GM19240 (cell line): Measurements from ENCODE around the gene MYL6B.
"Not testable (repeated sequence)": the region's sequence is repeated elsewhere in the genome, so short reads cannot be mapped to it uniquely, and the experiment has no call there.

ENCODE experiments used
- DNase-seq: peaks from one replicate; pipeline ENCODE4 v3.0.0; 2011; ENCODE audit warnings: low spot score; ENCODE audit not compliant: insufficient read length

Gene MYL6B

GRCh38 chr12:56152756-56153677 is 630 bp downstream of the MYL6B start:
- no peak for DNase-seq

DNA sequence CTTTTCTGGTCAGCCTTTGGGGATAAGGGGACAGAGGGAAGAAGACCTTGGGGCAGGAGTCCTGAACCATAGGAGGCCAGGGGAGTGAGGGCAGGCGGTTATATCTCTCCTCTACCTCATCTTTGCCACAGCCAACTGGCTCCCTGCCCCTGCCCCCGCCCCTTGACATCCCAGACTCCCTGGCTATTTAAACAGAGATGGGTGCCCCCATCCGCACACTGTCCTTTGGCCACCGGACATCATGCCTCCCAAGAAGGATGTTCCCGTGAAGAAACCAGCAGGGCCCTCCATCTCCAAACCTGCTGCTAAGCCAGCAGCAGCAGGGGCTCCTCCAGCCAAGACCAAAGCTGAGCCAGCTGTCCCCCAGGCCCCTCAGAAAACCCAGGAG is 1.3 kb downstream of the MYL6B start:
- no peak for DNase-seq

DNA sequence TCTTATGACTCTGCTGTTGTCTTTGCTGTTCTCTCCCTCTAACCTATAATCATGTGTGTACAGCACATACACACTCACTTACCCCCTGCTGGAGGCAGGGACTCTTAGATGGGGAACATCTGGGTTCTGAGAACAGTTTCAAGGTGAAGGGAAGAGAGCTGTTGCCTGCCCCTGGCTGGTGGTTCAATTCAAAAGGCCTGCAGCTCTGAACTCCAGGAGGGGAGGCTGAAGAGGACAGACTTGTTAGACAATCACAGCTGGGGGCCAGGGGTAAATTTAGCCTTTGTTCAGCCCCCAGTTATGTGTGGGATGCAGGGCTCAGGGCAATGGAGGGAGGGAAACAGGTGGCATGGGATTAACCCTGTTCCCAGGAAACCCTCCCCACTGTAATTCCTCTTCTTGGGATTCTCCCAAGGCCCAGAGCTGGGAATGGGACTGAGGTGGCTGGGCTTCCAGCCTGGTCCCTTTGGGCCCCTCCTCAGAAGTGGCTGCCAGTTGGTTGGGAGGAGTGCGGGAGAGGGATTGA is 1.9 kb downstream of the MYL6B start:
- no peak for DNase-seq

- DNase-seq: no peak
Observed at GRCh38 chr12:56154818-56155217, 2.4 kb downstream of the MYL6B start.

DNA sequence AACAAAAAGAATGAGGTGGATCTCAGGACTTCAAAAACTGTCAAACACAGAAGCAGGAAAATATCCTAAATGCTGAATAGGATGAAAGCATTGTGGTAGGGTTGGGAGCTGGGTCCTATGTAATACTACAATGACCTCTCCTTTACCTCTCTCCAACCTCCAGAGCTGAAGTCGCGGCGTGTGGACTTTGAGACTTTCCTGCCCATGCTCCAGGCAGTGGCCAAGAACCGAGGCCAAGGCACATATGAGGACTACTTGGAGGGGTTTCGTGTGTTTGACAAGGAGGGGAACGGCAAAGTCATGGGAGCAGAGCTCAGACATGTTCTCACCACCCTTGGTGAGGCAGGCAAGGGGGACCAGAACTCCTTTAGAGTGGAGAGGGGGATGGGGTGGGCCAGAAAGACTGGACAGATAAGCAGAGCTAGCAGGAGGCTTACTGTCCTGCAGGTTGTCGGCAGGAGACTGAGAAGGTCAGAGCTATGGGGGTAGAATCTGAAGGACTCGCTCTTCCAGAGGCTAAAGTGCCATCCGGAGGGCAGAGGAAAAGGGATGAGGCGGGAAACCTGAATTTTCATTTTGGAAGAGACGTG is 3.0 kb downstream of the MYL6B start:
- no peak for DNase-seq

DNA sequence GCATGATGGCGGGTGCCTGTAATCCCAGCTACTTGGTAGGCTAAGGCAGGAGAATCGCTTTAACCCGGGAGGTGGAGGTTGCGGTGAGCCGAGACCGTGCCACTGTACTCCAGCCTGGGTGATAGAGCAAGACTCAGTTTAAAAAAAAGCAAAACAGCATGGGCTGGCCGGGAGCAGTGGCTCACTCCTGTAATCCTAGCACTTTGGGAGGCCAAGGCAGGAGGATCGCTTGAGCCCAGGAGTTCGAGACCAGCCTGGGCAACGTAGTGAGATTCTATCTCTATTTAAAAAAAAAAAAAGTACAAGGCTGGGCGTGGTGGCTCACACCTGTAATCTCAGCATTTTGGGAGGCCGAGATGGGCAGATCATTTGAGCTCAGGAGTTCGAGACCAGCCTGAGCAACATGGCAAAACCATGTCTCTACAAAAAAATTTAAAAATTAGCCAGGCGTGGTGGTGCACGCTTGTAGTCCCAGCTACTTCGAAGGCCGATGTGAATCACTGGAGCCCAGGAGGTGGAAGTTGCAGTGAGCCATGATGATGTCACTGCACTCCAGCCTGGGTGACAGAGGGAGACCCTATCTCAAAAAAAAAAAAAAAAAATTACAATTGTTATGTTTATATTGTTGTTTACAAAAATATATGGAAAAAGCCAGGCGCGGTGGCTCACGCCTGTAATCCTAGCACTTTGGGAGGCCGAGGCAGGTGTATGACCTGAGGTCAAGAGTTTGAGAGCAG is 4.2 kb downstream of the MYL6B start:
- DNase-seq: not testable (repeated sequence)

DNA sequence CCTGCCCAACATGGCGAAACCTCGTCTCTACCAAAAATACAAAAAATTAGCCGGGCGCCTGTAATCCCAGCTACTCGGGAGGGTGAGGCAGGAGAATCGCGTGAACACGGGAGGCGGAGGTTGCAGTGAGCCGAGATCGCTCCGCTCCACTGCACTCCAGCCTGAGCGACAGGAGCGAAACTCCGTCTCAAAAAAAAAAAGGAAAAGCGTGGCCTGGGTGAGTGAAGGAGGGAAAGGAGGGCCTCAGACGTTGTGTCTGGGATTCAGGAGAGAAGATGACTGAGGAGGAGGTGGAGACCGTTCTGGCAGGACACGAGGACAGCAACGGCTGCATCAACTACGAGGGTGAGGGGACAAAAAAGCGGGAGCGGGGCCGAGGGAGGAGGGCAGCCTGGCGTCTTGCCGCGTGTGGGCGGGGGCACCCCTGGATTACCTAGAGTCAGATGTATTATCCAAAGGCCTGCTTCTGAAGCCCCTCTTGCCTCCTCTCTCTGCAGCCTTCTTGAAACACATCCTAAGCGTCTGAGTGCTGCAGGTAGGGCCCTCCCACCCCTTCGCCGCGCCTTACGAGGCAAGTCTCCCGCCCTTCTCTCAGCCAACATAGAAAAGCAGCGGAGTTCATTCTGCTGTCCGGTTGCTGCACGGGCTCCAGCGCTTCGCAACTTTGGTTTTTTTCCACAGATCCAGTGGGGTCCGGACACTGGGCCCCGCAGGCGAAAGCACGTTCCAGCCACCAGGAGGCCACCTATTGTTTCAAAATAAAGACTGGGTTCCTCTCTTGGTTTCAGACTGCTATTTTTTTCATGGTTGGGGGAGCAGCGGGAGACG is 5.0 kb downstream of the MYL6B start:
- DNase-seq: peak; percentile 39

DNA sequence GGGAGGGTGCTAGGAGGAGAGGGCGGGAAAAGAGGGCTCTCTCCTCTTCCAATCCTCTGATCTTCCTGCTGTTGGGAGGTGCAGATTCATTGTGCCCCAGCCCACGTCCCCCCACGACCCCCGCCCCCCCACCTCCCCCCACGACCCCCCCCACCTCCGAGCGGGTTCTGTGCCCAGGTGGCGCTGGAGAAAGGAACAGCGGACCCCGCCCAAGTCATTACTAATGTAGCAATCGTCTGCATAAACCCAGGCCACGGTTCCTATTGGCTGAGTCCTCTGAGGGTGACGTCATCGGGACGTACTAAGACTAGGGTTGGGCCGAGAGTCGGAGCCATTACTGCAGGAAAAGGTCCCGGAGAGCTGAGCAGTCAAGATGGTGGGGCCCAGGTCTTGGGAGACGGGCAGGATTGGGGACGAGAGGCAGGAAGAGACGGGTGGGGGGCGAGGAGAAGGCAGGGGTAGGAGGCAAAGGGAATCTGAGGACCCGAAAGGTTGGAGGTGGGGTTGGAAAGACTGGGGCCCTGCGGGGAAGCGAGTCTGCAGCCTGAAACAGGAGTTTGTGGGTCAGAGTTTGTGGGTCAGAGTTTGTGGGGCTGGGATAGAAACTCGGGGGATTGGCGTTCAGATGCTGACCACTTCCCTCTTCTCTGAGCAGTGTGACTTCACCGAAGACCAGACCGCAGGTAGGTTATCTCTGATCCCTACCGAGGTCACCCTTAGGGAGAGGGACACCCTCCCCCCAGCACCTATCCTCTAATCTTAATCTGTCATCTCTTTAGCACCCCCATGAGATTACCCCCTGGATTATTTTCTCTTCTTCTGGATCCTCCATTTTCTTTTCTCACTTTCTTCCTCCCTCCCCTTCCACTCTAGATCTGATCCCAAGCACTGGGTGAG is 5.9 kb downstream of the MYL6B start, which contains the start of gene MYL6:
TSS of gene MYL6 (plus strand) at position 331 of the 897 bp plus-strand sequence. CDS start at position 374, 43 bp downstream.
- peak; percentile 79 for DNase-seq

GRCh38 chr12:56158926-56159461 is 6.6 kb downstream of the MYL6B start:
- no peak for DNase-seq

GRCh38 chr12:56159482-56160192 is 7.2 kb downstream of the MYL6B start:
- DNase-seq: no peak

DNA sequence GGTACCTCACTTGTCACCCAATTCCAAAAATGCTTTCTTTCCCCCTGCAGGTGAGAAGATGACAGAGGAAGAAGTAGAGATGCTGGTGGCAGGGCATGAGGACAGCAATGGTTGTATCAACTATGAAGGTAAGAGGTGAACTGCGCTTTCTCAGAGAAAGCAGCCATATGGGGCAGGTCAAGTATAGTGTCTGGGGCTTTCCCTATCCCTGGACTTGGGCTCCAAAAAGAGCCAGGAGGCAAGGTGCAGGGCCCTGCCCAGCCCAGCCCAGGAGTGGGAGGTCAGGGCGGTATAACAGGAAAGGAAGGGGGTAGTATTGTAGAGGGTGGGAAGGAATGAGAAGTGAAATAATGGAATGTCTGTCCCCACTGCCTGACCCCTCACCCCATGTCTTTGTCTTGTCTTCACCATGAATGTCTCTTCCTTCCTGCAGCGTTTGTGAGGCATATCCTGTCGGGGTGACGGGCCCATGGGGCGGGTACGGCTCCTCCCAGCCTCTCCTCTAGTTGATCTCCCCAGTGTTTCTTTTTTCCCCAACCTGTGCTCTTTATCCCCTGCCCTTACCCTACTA is 7.9 kb downstream of the MYL6B start:
- no peak for DNase-seq

DNA sequence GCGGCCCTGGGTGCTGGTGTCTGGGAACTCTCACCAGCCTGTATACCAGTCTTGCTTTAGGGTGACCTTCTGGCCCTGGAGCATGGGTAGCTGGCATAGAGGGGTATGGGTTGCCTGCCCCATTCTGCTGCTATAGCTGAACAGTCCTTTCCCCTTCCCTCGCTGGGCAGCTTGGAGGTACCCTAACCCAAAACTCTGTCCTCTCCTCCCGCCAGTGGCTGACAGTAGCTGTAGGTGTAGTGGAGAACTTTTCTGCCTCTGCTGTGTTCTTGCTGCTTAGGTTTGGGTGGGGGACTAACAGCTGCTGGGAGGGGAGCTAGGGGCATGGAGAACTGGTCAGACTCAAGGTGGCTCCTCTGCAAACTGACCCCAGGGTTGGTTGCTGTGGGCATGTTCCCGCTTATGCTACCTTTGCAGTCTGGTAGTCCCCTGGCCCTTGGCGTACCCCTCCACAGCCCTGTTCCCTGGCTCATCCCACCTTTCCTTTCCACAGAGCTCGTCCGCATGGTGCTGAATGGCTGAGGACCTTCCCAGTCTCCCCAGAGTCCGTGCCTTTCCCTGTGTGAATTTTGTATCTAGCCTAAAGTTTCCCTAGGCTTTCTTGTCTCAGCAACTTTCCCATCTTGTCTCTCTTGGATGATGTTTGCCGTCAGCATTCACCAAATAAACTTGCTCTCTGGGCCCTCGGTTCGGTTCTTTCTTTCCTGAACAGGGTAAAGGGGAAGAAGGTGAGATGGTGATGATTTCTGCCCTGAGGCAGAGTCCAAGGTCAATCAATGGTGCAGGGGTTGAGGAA is 8.7 kb downstream of the MYL6B start:
- DNase-seq: no peak

DNA sequence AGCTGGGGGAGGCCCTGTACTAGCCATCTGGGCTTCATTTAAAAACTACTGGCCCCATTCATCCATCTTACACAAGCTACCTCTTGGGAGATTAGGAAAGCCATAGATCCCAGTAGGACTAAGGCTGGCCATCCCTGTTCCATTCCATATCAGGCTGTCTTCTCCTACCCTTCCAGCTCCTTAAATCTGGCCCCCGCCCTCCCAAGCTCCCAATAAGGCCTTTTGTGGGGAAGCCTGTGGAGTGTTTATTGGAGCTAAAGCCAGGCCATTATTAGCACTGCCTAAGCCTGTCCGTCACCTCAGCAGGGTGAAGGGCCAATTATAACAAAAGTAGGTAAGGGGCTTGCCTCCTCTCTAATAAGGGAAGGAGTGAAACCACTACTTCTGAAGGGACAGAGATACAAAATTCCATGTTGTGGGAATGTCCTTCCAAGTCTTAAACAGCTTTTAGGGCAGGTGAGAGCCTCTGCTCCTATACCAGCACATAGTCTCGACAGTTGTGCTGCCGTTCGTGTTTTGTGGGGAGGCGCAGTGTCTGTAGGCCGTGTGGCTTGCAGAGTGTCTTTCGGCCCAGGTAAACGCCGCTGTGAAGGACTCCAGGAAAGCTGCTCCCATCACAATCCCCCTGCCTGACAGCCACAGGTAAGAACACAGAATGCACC is 9.4 kb downstream of the MYL6B start:
- no peak for DNase-seq

GRCh38 chr12:56162468-56163290 is 10.3 kb downstream of the MYL6B start:
- DNase-seq: no peak

- no peak for DNase-seq
Observed at GRCh38 chr12:56163533-56164344, 11.4 kb downstream of the MYL6B start.

DNA sequence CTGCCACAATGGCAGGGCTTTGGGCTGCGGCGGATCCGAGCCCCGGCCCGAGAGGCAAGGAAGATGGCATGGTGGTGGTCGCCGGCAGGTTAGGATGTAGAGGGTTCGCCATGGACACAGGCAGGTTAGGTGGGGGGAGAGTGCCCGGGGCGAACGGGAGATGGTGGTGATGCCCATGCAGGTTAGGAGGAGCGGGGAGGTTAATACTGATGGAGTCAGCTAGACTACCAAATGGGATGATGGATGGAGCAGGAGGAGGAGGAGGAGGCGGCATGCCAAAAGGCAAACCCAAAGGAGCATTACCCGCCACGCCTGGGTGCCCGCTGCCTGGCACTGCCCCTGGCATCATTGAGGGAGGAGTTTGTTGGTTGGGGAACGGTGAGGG is 11.9 kb downstream of the MYL6B start:
- no peak for DNase-seq
